ENCODE data around the gene CECR2.

DNA sequence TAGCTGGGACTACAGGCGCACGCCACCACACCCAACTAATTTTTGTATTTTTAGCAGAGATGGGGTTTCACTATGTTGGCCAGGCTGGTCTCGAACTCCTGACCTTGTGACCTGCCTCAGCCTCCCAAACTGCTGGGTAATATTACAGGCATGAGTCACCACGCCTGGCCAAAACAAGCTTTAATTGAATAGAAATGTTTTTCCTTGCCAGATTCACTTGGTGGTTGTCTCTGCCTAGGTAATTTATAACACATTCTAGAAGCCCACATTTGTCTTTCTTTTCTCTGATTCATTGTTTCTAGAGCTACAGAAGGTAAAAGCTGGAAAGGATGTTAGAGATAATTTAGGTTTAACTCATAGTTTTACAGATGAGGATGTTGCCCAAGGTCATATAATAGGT is 41.3 kb downstream of the CECR2 start:
- TF ChIP-seq ESRRA (CRISPR knock-in tag; IDR thresholded peaks at IDR 0.05; ENCODE audit: borderline replicate concordance): no peak
- TF ChIP-seq, protein P1, sequence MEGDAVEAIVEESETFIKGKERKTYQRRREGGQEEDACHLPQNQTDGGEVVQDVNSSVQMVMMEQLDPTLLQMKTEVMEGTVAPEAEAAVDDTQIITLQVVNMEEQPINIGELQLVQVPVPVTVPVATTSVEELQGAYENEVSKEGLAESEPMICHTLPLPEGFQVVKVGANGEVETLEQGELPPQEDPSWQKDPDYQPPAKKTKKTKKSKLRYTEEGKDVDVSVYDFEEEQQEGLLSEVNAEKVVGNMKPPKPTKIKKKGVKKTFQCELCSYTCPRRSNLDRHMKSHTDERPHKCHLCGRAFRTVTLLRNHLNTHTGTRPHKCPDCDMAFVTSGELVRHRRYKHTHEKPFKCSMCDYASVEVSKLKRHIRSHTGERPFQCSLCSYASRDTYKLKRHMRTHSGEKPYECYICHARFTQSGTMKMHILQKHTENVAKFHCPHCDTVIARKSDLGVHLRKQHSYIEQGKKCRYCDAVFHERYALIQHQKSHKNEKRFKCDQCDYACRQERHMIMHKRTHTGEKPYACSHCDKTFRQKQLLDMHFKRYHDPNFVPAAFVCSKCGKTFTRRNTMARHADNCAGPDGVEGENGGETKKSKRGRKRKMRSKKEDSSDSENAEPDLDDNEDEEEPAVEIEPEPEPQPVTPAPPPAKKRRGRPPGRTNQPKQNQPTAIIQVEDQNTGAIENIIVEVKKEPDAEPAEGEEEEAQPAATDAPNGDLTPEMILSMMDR (IDR thresholded peaks at IDR 0.05): no peak
- TF ChIP-seq, protein P2, sequence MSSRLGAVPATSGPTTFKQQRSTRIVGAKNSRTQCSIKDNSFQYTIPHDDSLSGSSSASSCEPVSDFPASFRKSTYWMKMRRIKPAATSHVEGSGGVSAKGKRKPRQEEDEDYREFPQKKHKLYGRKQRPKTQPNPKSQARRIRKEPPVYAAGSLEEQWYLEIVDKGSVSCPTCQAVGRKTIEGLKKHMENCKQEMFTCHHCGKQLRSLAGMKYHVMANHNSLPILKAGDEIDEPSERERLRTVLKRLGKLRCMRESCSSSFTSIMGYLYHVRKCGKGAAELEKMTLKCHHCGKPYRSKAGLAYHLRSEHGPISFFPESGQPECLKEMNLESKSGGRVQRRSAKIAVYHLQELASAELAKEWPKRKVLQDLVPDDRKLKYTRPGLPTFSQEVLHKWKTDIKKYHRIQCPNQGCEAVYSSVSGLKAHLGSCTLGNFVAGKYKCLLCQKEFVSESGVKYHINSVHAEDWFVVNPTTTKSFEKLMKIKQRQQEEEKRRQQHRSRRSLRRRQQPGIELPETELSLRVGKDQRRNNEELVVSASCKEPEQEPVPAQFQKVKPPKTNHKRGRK (CRISPR knock-in tag; IDR thresholded peaks at IDR 0.05; ENCODE audit: borderline replicate concordance): no peak
- no peak for TF ChIP-seq TP53 (CRISPR knock-in tag; IDR thresholded peaks at IDR 0.05)
- TF ChIP-seq, protein P3, sequence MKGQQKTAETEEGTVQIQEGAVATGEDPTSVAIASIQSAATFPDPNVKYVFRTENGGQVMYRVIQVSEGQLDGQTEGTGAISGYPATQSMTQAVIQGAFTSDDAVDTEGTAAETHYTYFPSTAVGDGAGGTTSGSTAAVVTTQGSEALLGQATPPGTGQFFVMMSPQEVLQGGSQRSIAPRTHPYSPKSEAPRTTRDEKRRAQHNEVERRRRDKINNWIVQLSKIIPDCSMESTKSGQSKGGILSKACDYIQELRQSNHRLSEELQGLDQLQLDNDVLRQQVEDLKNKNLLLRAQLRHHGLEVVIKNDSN (CRISPR knock-in tag; IDR thresholded peaks at IDR 0.05): no peak
- no peak for TF ChIP-seq ATF1 (CRISPR knock-in tag; IDR thresholded peaks at IDR 0.05)
- TF ChIP-seq NFATC4 (CRISPR knock-in tag; IDR thresholded peaks at IDR 0.05): no peak
- TF ChIP-seq ATF2 (CRISPR knock-in tag; IDR thresholded peaks at IDR 0.05; ENCODE audit: borderline replicate concordance, low read depth): no peak
- no peak for TF ChIP-seq USF2 (CRISPR knock-in tag; IDR thresholded peaks at IDR 0.05)
- TF ChIP-seq, protein P4, sequence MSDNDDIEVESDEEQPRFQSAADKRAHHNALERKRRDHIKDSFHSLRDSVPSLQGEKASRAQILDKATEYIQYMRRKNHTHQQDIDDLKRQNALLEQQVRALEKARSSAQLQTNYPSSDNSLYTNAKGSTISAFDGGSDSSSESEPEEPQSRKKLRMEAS (CRISPR knock-in tag; IDR thresholded peaks at IDR 0.05): no peak
- TF ChIP-seq PRRX2 (CRISPR knock-in tag; IDR thresholded peaks at IDR 0.05): no peak
- no peak for TF ChIP-seq NR3C1 (CRISPR knock-in tag; conservative IDR thresholded peaks at IDR 0.05; ENCODE audit: low read depth)
- no peak for TF ChIP-seq NFYB (CRISPR knock-in tag; conservative IDR thresholded peaks at IDR 0.05; ENCODE audit: low read depth)
- no peak for TF ChIP-seq MYBL2 (CRISPR knock-in tag; IDR thresholded peaks at IDR 0.05)

All from WTC11 (cell line).